K562 (cell line): Measurements from ENCODE around the gene SH3BP2. TPM values are rescaled to one million over a fixed set of nuclear protein-coding genes. Genes with fewer than 3 reads are reported as not detected.

Experiments
- HNRNPH1 ChIP-seq: fragments of 200-400 bp; formaldehyde crosslinking; optimal IDR thresholded peaks from 2 replicates; pipeline ENCODE3; 2017; ENCODE audit warnings: low read depth, mild to moderate bottlenecking, low read length, moderate library complexity
- RAD51 ChIP-seq: fragments of 450-650 bp; IDR thresholded peaks from 2 replicates; pipeline ENCODE4 v1.7.1; 2016; ENCODE audit warnings: low read depth, mild to moderate bottlenecking, borderline replicate concordance
- polyA plus RNA-seq, 8 experiments: library from polyadenylated mRNA; depleted of rRNA in 4 of 8; stranded (reverse) in 5 of 8; unstranded in 3 of 8; fragments of >200 nt; fragmentation: Nextera tagmentation in 2 of 8; fragmentation: Illumina TruSeq in 1 of 8; extraction: Ambion mirVana in 2 of 8; extraction: Trizol in 1 of 8; gene quantifications; 2 replicates each; pipeline versions ENCODE4 v1.2.1 to v1.2.3, GENCODE V29; 2011 to 2014; ENCODE audit warnings: inconsistent platforms in 1 of 8, missing spikeins in 1 of 8
- total RNA-seq, 7 experiments: library from RNA; depleted of rRNA in 6 of 7; stranded (reverse); fragments of >200 nt in 6 of 7; fragmentation: Illumina TruSeq in 2 of 7; extraction: Trizol in 2 of 7; gene quantifications; 2 replicates each; pipeline versions ENCODE4 v1.2.1 to v1.2.3, GENCODE V29; 2011 to 2021; ENCODE audit warnings: low replicate concordance in 1 of 7
- TF ChIP-seq, protein P1 (sequence below): fragments of 200-600 bp; sonication (generic); IDR thresholded peaks from one replicate; pipeline ENCODE4 v1.6.1; 2012; ENCODE audit warnings: mild to moderate bottlenecking, low read depth, low read length, inconsistent platforms
- TF ChIP-seq, protein P2 (sequence below): sonication (generic); formaldehyde crosslinking; IDR thresholded peaks from 2 replicates; pipeline ENCODE4 v1.8.0; 2022; ENCODE audit warnings: missing genetic modification reagents, mild to moderate bottlenecking, borderline replicate concordance
- TF ChIP-seq, protein P3 (sequence below): fragments of 250-450 bp; sonication (Bioruptor Pico); IDR thresholded peaks from 2 replicates; pipeline ENCODE4 v1.8.0; 2022; ENCODE audit warnings: moderate library complexity, mild to moderate bottlenecking, inconsistent platforms
- TF ChIP-seq, protein P4 (sequence below): fragments of 450-650 bp; formaldehyde crosslinking; IDR thresholded peaks from 2 replicates; pipeline ENCODE4 v1.4.0; 2020; ENCODE audit warnings: mild to moderate bottlenecking, moderate library complexity

Gene SH3BP2
- total and polyA plus RNA-seq, 9 of the 15 experiments (the other 6 are each of a cell fraction or from before 2014, with no cell fraction given): 0.34 to 16.0 (median 5.1) TPM

DNA sequence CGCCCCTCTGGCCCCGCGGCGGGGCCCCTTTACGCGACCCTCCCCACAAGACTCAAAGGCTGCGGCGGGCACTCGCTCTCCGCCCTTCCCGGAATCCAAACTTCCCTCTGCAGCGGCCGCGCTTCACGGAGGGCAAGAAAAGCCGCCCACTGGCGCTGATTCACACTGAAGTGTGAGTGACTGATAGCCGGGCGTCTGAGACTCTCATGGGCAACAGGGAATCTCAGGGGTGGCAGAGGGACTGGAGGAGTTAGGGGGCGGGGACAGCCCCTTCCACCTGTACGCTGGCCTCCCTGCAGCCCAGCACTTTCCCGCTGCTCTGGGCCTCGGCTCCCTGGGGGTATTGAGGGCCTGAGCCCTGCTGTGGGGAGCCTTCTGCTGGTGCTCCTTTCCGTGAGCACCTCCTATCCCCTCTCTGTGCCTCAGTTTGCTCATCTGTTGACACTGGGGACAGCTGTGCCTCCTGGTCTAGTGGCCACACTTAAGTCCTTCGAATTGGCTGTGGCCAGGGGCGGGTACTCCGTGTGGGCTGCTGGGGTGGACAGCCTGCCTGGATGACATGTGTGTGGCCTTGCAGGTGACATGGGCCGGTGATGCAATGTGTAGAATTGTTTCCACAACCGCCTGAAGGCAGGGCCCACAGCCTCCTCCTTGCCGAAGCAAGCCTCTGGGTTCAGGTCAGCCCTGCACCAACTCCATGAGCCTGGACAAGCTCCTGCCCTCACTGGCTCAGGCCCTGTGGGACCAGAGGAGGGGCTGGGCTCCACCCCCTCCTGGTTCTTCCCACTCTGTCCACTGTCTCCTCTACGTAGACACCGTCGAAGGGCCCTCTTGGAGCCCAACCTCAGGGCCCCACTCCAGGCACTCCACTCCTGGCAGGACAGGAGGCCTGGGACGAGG lies 951 bp downstream of the SH3BP2 start (continued):
- TF ChIP-seq, protein P1, sequence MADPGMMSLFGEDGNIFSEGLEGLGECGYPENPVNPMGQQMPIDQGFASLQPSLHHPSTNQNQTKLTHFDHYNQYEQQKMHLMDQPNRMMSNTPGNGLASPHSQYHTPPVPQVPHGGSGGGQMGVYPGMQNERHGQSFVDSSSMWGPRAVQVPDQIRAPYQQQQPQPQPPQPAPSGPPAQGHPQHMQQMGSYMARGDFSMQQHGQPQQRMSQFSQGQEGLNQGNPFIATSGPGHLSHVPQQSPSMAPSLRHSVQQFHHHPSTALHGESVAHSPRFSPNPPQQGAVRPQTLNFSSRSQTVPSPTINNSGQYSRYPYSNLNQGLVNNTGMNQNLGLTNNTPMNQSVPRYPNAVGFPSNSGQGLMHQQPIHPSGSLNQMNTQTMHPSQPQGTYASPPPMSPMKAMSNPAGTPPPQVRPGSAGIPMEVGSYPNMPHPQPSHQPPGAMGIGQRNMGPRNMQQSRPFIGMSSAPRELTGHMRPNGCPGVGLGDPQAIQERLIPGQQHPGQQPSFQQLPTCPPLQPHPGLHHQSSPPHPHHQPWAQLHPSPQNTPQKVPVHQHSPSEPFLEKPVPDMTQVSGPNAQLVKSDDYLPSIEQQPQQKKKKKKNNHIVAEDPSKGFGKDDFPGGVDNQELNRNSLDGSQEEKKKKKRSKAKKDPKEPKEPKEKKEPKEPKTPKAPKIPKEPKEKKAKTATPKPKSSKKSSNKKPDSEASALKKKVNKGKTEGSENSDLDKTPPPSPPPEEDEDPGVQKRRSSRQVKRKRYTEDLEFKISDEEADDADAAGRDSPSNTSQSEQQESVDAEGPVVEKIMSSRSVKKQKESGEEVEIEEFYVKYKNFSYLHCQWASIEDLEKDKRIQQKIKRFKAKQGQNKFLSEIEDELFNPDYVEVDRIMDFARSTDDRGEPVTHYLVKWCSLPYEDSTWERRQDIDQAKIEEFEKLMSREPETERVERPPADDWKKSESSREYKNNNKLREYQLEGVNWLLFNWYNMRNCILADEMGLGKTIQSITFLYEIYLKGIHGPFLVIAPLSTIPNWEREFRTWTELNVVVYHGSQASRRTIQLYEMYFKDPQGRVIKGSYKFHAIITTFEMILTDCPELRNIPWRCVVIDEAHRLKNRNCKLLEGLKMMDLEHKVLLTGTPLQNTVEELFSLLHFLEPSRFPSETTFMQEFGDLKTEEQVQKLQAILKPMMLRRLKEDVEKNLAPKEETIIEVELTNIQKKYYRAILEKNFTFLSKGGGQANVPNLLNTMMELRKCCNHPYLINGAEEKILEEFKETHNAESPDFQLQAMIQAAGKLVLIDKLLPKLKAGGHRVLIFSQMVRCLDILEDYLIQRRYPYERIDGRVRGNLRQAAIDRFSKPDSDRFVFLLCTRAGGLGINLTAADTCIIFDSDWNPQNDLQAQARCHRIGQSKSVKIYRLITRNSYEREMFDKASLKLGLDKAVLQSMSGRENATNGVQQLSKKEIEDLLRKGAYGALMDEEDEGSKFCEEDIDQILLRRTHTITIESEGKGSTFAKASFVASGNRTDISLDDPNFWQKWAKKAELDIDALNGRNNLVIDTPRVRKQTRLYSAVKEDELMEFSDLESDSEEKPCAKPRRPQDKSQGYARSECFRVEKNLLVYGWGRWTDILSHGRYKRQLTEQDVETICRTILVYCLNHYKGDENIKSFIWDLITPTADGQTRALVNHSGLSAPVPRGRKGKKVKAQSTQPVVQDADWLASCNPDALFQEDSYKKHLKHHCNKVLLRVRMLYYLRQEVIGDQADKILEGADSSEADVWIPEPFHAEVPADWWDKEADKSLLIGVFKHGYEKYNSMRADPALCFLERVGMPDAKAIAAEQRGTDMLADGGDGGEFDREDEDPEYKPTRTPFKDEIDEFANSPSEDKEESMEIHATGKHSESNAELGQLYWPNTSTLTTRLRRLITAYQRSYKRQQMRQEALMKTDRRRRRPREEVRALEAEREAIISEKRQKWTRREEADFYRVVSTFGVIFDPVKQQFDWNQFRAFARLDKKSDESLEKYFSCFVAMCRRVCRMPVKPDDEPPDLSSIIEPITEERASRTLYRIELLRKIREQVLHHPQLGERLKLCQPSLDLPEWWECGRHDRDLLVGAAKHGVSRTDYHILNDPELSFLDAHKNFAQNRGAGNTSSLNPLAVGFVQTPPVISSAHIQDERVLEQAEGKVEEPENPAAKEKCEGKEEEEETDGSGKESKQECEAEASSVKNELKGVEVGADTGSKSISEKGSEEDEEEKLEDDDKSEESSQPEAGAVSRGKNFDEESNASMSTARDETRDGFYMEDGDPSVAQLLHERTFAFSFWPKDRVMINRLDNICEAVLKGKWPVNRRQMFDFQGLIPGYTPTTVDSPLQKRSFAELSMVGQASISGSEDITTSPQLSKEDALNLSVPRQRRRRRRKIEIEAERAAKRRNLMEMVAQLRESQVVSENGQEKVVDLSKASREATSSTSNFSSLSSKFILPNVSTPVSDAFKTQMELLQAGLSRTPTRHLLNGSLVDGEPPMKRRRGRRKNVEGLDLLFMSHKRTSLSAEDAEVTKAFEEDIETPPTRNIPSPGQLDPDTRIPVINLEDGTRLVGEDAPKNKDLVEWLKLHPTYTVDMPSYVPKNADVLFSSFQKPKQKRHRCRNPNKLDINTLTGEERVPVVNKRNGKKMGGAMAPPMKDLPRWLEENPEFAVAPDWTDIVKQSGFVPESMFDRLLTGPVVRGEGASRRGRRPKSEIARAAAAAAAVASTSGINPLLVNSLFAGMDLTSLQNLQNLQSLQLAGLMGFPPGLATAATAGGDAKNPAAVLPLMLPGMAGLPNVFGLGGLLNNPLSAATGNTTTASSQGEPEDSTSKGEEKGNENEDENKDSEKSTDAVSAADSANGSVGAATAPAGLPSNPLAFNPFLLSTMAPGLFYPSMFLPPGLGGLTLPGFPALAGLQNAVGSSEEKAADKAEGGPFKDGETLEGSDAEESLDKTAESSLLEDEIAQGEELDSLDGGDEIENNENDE: no peak
- TF ChIP-seq, protein P2, sequence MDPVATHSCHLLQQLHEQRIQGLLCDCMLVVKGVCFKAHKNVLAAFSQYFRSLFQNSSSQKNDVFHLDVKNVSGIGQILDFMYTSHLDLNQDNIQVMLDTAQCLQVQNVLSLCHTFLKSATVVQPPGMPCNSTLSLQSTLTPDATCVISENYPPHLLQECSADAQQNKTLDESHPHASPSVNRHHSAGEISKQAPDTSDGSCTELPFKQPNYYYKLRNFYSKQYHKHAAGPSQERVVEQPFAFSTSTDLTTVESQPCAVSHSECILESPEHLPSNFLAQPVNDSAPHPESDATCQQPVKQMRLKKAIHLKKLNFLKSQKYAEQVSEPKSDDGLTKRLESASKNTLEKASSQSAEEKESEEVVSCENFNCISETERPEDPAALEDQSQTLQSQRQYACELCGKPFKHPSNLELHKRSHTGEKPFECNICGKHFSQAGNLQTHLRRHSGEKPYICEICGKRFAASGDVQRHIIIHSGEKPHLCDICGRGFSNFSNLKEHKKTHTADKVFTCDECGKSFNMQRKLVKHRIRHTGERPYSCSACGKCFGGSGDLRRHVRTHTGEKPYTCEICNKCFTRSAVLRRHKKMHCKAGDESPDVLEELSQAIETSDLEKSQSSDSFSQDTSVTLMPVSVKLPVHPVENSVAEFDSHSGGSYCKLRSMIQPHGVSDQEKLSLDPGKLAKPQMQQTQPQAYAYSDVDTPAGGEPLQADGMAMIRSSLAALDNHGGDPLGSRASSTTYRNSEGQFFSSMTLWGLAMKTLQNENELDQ (CRISPR knock-in tag): no peak
- TF ChIP-seq HNRNPH1 (no peak), RAD51 (no peak)
- TF ChIP-seq, protein P3, sequence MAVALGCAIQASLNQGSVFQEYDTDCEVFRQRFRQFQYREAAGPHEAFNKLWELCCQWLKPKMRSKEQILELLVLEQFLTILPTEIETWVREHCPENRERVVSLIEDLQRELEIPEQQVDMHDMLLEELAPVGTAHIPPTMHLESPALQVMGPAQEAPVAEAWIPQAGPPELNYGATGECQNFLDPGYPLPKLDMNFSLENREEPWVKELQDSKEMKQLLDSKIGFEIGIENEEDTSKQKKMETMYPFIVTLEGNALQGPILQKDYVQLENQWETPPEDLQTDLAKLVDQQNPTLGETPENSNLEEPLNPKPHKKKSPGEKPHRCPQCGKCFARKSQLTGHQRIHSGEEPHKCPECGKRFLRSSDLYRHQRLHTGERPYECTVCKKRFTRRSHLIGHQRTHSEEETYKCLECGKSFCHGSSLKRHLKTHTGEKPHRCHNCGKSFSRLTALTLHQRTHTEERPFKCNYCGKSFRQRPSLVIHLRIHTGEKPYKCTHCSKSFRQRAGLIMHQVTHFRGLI (CRISPR knock-in tag): no peak
- TF ChIP-seq, protein P4, sequence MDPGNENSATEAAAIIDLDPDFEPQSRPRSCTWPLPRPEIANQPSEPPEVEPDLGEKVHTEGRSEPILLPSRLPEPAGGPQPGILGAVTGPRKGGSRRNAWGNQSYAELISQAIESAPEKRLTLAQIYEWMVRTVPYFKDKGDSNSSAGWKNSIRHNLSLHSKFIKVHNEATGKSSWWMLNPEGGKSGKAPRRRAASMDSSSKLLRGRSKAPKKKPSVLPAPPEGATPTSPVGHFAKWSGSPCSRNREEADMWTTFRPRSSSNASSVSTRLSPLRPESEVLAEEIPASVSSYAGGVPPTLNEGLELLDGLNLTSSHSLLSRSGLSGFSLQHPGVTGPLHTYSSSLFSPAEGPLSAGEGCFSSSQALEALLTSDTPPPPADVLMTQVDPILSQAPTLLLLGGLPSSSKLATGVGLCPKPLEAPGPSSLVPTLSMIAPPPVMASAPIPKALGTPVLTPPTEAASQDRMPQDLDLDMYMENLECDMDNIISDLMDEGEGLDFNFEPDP (CRISPR knock-in tag): peak; percentile 6; the same call in 1 of the 2 replicates
